Left colon (tissue), 2 donors: ENCODE results near the gene ZDHHC11B. TPM values are rescaled to one million over a fixed set of nuclear protein-coding genes. Genes with fewer than 3 reads are reported as not detected.
"Not testable (repeated sequence)": the region's sequence is repeated elsewhere in the genome, so short reads cannot be mapped to it uniquely, and the experiment has no call there.

Experiments
- ATAC-seq: fragments of 200-7000 bp; cut with Tn5 transposase; one replicate; pipeline ENCODE4 v1.9.1; 2020; ENCODE audit warnings: mild to moderate bottlenecking, moderate library complexity
- DNase-seq, 2 donors: peaks; one replicate each; pipeline ENCODE4 v3.0.0-alpha.2; 2020
- intact Hi-C, 2 donors: fragments of 100-400 bp; cut with DNase I in 1 of 2; cut with micrococcal nuclease in 1 of 2; formaldehyde crosslinking; loops; one replicate each; pipeline versions ENCODE4 v1.11.2 to v1.14.0; 2022; cut with DNase I, micrococcal nuclease
- total RNA-seq, 2 donors: library from RNA; stranded (reverse); fragmentation: NEBNext Ultra II Directional; extraction: Animal tissue kit (Norgen Biotek cat#: 25700); gene quantifications; one replicate each; pipeline ENCODE4 v1.2.1, GENCODE V29; 2021
- donor health status: DM: no; HTN: no; CAD: no.
- donor health status: DM: yes; HTN: yes; CAD: no.

The ZDHHC11B gene
- total RNA-seq, 2 donors from 2014 or later: 1.5 to 15.9 TPM

GRCh38 chr5:746258-746761, 38.2 kb downstream of the ZDHHC11B start:
- ATAC-seq: no peak
- peak in 1 of 2 donors; percentile 24 for DNase-seq
- intact Hi-C loops: loop anchor here in 1 of 2 donors (5.0 kb wide), 1 partner anchor 96 kb away; no protein-coding TSS in a partner anchor

DNA sequence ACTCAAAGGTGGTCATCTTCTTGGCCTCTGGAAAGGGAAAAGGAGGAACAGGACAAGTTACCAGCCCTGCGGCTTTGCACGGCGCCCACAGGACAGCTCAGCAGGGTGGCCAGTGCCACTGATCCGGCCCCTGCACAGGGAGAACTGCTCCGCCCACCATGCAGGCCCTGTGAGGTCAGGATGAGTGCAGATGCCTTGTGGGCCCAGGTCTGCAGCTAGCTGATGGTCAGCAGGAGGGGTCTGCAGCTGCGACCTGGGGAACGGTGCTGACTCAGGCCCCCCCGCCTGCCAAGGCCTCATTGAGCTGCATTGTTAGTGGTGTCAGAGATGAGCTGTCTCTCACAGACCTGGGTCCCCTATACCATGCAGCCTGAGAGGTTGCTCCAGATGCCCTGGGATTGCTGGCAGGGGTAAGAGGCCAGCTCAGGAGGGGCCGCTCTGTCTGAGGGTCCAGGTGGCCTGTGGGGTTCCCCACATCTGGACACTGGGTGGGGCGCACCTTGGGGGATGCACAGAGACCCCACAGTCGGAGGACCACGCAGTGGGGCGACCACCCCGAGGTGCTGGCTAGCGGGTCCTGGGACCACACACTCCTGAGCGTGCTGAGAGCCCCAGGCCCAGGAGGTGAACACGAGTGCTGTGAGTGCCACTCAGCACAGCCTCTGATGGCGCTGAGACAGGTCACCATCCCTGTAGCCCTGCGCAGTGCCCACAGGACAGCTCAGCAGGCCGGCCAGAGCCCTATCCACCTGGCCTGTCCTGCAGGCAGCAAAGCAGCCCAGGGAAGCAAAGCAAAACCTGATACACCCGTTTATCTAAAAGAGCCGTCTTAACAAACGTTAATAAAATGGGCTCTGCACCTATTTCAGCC, 39.0 kb downstream of the ZDHHC11B start:
- not testable (repeated sequence) for ATAC-seq
- intact Hi-C loops: loop anchor here in 1 of 2 donors (5.0 kb wide), 1 partner anchor 97 kb away; no protein-coding TSS in a partner anchor
- peak in 1 of 2 donors; percentile 33 for DNase-seq

- intact Hi-C loops, ATAC-seq: not testable (repeated sequence)
- DNase-seq: peak in 1 of 2 donors; percentile 22
Observed at GRCh38 chr5:743696-744404, 40.7 kb downstream of the ZDHHC11B start.

GRCh38 chr5:742276-742675, 42.3 kb downstream of the ZDHHC11B start:
- ATAC-seq, DNase-seq, intact Hi-C loops: not testable (repeated sequence)

DNA sequence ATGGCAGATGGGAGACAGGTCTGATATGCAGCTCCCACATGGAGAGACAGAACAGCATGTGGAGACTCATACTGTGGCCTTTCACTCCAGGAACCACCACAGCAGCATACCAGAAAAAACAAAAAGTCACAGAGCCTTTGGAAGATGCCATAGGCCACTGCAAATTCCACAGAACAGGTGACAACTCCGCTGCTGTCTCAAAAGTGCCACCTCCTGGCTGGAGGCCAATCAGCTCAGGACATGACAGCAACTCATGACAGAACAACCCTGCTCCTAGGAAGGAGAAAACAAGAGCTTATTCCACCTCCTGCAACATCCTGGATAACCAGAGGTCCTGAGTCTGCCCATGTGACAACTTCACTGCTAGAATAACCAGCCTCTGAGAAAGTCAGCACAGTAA, 50.4 kb downstream of the ZDHHC11B start:
- intact Hi-C loops, DNase-seq: not testable (repeated sequence)
- ATAC-seq: peak; percentile 37

- DNase-seq, intact Hi-C loops, ATAC-seq: not testable (repeated sequence)
Observed at GRCh38 chr5:732754-733454, 51.6 kb downstream of the ZDHHC11B start.

DNA sequence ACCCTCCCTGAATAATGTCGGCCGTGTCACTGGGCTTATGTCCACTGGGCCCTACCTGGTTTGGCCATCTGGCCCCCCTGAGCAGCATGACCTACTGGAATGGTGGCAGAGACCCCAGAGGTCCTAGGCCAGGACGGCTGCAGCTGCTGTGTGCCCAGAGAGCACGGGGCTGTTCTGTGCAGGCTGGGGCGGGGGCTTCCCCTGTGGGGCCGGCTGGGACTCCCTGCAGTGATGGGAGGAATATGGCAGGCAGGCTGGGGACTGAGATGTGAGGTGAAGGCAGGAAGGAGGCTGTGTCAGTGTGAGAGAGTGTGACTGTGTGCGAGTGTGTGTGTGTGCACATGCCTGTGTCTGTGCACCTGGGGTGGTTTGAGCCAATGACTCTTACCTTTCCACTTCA, 55.3 kb downstream of the ZDHHC11B start:
- ATAC-seq, DNase-seq: not testable (repeated sequence)

DNA sequence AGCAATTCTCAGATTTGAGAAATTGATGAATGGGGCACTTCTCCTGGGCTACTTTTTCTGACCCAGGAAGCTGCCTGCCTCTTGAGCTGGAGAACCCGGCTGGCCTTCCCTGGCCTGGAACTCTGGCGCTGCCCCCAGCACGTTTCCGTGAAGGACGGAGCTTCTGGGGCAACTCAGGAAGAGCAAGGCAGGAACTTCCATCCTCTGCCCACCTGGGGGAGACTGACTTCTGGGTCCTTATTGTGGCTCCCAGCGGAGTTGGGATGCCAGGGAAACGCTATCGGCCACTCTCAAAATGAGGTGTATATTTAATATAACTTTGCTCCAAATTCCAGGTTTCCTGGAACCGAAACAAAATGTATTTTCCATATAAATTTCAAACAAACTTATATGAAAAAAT, 57.4 kb downstream of the ZDHHC11B start:
- DNase-seq, ATAC-seq, intact Hi-C loops: not testable (repeated sequence)

More for the DNA sequence above, 55.3 kb downstream of the ZDHHC11B start:
- intact Hi-C loops: not testable (repeated sequence)

- intact Hi-C loops, ATAC-seq, DNase-seq: not testable (repeated sequence)
Observed at GRCh38 chr5:723865-724264, 60.7 kb downstream of the ZDHHC11B start.

- intact Hi-C loops, ATAC-seq, DNase-seq: not testable (repeated sequence)
Observed at GRCh38 chr5:723309-723708, 61.2 kb downstream of the ZDHHC11B start.

DNA sequence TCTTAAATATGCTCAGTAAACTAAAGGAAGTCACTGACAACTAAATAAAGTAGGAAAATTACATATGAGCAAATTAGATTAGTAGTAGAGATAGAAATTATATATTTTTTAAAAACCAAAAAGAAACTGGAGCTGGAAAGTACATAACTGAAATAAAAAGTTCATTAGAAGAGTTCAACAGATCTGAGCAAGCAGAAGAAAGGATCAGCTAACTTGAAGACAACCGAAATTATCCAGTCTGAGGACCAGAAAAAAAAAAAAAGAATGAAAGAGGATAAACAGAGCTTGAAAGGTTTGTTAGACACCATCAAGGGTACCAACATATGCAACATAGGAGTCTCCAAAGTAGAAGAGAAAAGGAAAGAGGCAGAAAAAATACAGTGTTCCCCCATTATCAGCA, 65.2 kb downstream of the ZDHHC11B start:
- ATAC-seq, DNase-seq, intact Hi-C loops: not testable (repeated sequence)

DNA sequence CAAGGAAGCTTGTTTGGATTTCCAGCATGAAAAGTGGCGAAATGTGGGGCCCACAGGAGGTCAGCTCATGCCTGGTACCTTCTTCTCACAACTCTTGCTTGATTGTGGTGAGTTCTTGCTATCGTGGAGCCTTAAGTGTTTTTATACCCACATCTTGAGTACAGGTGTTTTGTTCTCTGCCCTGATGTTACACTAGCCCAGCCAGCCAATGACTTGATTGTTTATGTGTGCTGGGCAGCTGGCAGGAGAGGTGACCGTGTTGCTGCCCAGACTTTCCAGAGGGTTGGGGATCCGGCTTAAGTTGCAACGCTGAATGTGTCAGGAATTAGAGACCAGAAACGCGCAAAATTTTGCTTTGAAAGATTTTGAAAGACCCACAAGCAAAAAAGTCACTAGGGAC, 67.4 kb downstream of the ZDHHC11B start:
- DNase-seq (no peak), ATAC-seq (no peak)
- intact Hi-C loops: no loop called here

DNA sequence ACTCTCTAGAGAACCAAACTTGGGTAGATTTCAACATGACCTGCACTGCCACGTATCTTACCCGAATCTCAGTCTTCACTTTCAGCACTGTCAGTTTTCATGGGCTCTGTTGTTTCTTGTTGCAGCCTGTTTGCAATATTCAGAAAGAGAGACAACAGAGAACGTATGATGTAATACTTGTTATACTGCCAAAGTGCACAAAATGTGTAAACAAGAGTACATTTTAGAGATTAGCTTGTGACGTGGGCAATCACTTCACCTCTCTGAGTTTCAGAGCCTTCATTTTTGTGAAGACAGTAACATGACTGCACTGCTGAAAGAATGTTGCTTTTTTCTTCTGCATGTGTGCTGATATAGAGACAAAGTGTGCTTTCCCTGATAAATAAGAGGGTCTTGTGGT, 67.8 kb downstream of the ZDHHC11B start:
- ATAC-seq: peak; percentile 78
- DNase-seq, intact Hi-C loops: not testable (repeated sequence)

GRCh38 chr5:715636-716035, 68.9 kb downstream of the ZDHHC11B start:
- DNase-seq, intact Hi-C loops, ATAC-seq: not testable (repeated sequence)

DNA sequence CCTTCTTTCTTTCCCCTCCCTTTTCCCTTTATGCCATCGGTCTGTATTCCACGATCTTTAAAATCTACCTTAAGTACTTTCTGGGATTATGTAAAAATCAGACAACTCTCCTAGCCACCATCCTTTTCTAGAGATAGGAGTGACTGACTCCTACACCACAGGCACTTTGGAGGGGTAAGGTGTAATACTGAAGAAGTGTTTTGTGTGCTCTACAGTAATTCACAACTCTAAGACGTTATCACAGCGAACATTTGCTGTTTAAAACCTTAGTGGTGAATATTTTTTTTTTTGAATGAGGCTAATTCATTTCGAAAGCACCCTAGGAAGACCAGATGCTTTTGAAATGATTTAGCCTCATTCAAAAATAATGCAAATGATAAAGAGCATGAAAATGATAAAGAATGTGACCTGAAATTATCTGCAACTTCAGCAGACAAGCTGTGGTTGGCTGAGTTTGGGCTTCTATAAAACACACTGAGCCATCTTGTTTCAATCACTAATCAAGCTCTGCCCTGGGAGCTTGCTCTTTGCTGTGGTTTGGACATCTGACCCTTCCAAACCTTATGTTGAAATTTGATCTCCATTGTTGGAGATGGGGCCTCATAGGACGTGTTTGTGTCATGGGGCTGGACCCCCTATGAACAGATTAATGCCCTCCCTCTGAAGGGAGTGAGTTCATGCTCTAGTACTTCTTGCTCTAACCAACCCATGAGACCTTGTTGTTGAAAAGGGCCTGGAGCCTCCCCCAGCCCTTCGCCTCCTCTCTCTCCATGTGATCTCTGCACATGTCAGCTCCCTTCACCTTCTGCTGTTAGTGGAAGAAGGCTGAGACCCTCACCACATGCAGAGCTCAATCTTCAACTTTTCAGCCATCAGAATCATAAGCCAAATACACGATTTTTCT, 70.1 kb downstream of the ZDHHC11B start:
- ATAC-seq, DNase-seq: not testable (repeated sequence)
- intact Hi-C loops: loop anchor here in 1 of 2 donors (5.0 kb wide), 1 partner anchor 83 kb away; no protein-coding TSS in a partner anchor

- intact Hi-C loops: loop anchor here in 1 of 2 donors (5.0 kb wide), 1 partner anchor 84 kb away; no protein-coding TSS in a partner anchor
- ATAC-seq, DNase-seq: not testable (repeated sequence)
Observed at GRCh38 chr5:713686-714085, 70.8 kb downstream of the ZDHHC11B start.

DNA sequence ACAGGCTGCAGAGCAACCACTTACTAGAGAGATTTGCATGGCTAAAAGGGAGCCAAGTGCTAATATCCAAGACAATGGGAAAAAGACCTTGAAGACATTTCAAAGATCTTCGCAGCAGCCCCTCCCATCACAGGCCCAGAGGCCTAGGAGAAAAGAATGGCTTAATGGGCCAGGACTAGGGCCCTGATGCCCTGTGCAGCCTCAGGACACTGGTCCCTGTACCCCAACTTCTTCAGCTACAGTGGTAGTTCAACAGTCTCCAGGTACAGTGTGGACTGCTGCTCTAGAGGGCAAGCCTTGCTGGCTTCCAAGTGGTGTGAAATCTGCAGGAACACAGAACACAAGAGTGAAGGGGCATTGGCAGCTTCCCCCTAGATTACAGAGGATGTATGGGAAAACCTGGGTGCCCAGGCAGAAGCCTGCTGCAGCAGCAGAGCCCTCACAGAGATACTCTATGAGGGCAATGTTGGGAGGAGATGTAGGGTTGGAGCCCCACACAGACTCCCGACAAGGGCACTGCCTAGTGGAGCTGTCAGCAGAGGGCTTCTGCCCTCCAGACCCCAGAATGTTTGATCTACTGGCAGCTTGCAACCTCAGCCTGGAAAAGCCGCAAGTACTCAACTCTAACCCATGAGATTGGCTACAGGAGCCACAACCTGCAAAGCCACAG, 75.5 kb downstream of the ZDHHC11B start:
- peak; percentile 20 for ATAC-seq
- DNase-seq, intact Hi-C loops: not testable (repeated sequence)
